Activated CD8-positive, alpha-beta memory T cell treated with anti-CD3 and anti-CD28 coated beads for 36 hours (primary cell): Measurements from ENCODE around the gene CBFA2T3. TPM values are rescaled to one million over a fixed set of nuclear protein-coding genes. Genes with fewer than 3 reads are reported as not detected.
"Not testable (repeated sequence)": the region's sequence is repeated elsewhere in the genome, so short reads cannot be mapped to it uniquely, and the experiment has no call there.

Source experiments
- CTCF ChIA-PET: fragments of 350-600 bp; sonication (Branson Sonifier 250); formaldehyde crosslinking; loops from one replicate; lab custom pipeline; 2021; ENCODE audit warnings: antibody characterized with exemption; lab: Charles Lee
- POLR2A ChIA-PET: fragments of 350-600 bp; sonication (Branson Sonifier 250); formaldehyde crosslinking; loops from one replicate; lab custom pipeline; 2021; ENCODE audit warnings: antibody characterized with exemption; lab: Charles Lee
- total RNA-seq, 2 experiments: library from RNA; stranded (reverse); gene quantifications; one replicate each; pipeline ENCODE4 v1.2.3, GENCODE V29; 2021

Gene CBFA2T3
- total RNA-seq: not detected

DNA sequence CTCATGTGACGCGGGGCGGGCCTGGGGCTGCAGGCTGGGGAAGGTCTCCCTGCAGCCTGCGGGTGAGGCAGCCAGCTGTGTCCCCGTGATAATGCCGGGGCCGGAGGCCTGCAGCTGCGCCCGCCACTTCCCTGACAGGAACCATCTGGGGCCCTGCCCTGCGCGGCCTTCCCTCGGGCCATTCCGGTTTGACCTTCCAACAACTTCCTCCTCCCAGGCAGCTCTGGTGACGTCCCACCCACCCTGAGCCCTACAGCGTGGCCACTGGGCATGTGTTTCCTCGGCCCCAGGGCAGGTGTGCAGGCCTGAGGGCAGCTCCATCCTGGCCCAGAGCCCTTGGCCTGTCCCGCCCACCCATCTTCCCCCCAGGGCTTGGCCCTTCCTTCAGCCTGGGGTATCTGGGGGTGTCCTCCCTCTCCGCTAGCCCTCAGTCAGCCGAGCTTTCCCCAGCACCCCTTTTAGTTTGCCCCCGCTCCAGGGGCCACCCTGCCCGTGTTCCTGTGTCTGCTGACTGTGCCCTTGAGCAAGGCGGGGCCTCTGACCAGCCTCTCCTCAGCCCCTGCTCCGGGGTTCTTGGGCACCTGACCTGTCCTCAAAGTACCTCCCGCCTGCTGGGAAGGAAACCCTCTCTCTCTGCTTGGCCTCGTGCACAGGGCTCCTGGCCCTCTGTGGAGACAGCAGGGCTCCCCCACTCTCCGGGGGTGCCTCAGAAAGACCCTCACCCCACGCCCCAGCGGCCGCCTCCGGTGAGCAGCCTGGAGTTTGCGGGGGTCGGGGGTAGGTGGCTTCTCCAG is at the start of gene CBFA2T3:
Gene CBFA2T3, minus strand, starts transcription at position 190 of the 794 bp plus-strand sequence. CDS start 400 bp downstream, outside the sequence.
- CTCF ChIA-PET: no interaction called here
- POLR2A ChIA-PET: interaction anchor here (0.6 kb wide), 1 partner anchor 187 kb away, joined by 8 read pairs; no protein-coding TSS in a partner anchor

DNA sequence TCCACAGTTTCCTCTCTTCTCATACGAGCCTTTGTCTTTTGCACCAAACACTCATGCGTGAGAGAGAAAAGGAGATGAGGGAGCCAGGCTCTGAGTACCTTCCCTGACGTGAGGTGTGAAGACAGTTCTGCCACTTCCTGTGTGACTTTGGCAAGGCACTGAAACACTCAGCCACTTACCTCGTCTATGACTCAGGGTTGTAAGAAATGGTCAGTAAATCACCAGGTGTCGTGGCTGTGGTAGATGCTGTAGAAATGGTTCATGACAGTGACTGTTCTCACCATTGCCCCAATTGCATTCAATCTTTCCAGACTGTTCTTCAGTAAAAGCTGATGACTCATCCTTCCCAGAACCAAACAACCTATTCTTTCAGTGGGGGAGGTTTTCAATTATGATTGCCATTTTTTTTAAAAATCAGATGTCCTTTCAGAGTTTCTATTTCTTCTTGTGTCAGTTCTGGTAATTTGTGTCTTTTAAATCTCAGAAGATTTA is 49.2 kb upstream of the CBFA2T3 start:
- POLR2A ChIA-PET: no interaction called here
- CTCF ChIA-PET: no interaction called here

DNA sequence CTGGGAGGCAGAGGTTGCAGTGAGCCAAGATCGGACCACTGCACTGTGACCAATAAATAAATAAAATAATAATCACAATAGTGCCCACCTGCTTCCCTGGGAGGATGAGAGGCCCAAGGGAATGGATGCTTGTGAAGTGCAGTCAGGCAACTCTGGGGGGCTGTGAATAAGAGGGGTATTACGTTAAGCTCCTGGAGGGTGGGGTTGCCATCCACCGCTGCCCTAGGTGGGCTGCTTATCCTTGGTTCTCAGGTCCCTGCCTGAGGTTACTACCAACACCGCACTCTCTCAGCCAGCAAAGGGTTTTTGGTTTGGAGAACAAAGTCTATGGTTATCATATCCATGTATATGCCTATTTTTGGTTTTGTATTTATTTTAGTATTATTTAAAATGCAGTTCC is 48.6 kb upstream of the CBFA2T3 start:
- ChIA-PET POLR2A (no interaction called here), CTCF (no interaction called here)

DNA sequence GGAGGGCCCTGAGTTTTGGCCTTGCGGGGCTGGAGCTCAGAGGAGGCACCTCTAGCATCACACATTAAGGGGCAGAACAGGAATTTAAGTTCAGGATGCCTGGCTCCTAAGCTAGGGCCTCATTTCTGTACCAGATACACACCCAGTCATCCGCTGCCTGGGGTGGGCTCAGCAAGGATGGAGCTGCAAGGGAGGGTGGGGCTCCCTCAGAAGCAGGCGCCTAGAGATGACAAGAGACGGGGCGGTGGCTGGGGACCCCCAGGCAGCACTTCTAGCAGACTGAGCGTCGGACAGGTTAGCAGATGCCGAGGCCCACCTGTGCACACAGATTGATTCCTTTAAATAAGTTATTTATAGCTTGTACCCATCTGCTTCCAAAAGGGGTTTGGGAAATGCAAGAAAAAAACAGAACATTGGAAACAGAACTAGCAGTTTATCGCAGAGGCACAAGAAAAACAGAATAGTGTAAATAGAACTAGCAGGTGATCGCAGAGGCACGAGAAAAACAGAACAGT is 47.6 kb upstream of the CBFA2T3 start:
- ChIA-PET CTCF (no interaction called here), POLR2A (no interaction called here)

DNA sequence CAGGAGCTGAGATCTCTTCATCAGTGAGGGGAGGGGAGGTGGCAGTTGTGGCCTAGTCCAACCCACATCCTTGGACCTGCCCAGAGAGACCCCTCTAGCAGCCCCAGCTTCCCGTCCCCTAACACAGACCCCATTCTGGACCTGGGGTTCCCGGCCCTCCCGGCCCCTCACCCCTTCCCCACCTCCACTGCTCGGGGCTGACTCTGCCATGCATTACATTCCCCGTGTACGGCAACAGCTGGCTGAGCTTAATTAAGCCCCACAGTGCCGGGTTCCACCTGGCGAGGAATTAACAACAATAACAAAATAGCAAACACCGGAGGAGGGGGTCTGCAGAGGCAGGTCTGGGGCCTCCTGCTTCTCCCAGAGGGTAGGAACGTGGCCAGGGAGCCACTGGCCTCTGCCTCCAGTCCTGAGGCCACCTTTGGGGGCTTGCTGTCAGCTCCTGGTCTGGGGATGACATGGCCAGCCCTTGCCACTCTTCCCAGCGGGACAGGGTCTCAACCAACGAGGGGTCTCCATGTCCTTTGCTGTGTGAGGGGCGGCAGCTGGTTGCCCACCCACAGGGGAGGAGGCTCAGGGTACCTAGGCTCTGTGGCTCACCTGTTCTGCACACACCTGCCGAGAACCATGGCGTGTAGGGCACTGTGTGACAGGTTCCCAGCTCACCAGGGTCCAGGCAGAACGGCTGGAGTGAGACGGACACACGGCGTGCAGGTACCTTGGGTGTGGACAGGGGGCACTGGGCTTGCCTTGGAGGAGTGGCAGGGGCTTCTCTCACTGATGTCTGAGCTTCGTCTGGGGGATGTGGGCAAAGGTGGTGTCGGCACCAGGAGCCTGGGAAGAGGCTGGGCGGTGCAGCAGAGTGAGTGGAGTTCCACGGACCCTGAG is 46.9 kb upstream of the CBFA2T3 start:
- ChIA-PET CTCF (no interaction called here), POLR2A (no interaction called here)

DNA sequence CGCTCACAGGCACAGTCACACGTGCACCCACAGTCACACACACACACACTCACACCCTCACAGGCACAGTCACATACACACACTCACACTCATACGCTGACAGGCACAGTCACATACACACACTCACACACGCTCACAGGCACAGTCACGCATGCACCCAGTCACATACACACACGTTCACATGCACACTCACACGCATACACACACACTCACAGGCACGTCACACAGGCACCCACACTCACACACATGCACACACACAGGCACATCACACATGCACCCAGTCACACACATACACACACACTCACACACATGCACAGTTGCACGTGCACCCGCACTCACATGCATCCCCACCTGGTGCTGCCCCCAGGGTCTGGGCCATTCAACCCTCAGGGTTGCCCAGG is 46.1 kb upstream of the CBFA2T3 start:
- POLR2A ChIA-PET: no interaction called here
- CTCF ChIA-PET: no interaction called here

DNA sequence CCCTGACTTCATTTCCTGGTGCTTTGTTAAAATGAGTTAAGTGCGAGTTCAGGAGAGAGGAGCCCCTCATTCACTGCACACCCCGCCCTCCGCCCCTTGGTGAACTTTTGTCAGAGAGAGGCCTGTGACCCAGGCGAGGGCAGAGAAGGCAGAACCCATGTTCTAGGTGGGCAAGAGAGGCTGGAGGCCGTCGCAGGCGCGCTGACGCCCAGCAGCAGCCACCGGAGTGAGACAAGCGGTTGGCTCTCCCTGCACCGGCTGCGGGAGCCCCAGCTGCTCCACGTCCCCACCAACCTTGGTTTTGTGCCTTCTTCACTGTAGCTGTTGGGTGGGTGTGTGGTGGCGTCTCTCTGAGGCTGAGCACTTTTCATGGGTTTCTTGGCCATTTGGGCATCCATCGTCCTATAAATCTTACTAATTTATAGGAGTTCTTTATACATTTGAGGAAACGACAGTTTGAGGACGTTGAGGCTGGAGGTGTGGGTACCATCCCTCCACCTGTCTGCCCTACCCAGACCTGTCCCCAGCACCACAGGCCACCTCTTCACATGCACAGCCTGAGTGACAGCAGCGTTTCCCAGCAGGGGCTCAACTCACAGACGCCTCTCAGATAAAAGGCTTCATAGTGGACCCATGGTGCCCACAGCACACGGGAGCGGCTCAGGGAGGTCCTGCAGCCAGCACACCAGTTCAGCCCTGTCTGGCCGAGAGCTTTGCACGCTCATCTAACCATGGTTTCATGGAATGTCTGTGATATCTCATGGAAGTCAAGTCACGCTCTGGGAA is 45.2 kb upstream of the CBFA2T3 start:
- ChIA-PET CTCF (no interaction called here), POLR2A (no interaction called here)

DNA sequence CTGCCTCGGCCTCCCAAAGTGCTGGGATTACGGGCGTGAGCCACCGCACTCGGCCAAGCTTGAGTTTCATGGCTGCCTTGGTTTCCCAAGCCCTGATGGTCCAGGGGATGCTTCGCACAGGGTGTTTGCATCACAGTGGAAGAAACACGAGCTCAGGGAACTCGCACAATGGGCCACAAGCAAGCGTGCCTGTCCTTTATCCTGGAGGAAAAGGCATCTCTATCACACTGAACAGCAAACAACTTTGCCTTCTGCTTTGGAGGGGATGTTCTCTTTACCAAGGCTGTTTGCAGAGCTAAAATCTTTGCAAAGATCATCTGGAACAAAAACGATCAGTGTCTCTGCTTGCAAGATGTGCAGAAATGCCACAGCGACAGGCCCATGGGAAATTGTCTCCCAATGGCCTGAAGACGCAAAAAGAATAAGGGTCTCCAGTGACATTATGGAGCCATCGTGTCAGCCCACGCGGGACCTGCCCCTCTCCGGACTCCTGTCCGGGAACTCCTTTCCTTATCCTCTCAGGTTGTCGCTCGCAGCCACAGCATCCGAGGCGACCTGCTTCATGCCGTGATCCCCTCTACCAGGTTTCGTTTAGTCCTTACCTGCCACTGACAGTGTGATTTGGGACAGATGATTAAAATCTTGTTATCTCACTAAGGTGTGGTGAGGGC is 44.1 kb upstream of the CBFA2T3 start:
- POLR2A ChIA-PET: interaction anchor here (1.1 kb wide), 1 partner anchor 42 kb away, joined by 3 read pairs; no protein-coding TSS in a partner anchor
- CTCF ChIA-PET: interaction anchor here (1.2 kb wide), 1 partner anchor 76 kb away, joined by 4 read pairs; no protein-coding TSS in a partner anchor

DNA sequence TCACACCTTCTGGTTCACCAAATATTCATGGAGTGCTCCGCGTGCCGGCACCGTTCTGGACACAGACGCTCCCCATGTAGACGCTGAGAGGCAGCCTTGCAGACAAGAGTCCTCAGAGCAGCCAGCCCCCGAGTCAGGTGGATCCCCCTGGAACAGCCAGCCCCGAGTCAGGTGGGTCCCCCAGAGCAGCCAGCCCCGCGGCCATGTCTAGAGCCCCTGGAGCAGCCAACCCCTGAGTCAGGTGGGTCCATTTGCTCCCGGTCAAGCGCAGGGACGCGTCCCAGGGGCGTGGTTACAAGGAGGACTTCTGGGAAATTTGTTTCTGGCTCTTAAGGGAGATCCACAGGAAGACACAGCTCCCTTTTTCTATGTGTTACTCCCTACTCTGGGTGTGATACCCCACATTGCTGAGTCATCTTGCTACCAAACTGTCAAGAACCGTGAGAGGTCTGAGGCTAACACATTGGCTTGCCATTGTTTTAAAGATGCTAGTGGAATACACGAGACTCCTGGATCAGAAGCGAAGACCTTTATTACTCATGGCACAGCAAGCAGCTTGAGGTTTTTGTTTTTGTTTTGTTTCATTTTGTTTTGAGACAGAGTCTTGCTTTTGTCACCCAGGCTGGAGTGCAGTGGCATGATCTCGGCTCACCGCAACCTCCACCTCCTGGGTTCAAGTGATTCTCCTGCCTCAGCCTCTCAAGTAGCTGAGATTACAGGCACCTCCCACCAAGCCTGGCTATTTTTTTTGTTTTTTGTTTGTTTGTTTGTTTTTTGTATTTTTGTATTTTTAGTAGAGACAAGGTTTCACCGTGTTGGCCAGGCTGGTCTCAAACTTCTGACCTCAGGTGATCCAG is 43.3 kb upstream of the CBFA2T3 start:
- CTCF ChIA-PET: interaction anchor here (1.2 kb wide), 1 partner anchor 77 kb away, joined by 4 read pairs; no protein-coding TSS in a partner anchor

DNA sequence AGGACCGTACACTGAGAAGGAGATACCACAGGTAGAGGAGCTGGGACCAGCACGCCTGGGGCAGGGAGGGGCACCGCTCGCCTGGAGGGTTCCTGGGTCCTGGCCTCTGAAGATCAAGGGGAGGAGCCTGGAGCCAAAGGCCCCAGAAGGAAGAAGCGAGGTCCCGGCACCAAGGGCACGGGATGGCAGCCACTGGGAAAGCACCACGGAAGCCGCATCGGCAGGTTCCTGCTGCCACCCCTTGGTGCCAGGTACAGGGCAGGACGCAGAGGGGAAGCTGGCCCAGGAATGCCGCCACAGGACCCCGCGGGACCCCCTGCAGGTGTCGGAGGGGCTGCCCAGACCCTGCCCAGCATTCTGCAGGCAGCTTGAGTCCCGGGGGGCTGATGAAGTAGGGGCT is 42.5 kb upstream of the CBFA2T3 start:
- POLR2A ChIA-PET: no interaction called here

More for the DNA sequence above, 43.3 kb upstream of the CBFA2T3 start:
- POLR2A ChIA-PET: interaction anchor here (1.0 to 1.1 kb wide), 2 partner anchors 42 to 78 kb away, joined by 3 to 4 read pairs; no protein-coding TSS in a partner anchor

DNA sequence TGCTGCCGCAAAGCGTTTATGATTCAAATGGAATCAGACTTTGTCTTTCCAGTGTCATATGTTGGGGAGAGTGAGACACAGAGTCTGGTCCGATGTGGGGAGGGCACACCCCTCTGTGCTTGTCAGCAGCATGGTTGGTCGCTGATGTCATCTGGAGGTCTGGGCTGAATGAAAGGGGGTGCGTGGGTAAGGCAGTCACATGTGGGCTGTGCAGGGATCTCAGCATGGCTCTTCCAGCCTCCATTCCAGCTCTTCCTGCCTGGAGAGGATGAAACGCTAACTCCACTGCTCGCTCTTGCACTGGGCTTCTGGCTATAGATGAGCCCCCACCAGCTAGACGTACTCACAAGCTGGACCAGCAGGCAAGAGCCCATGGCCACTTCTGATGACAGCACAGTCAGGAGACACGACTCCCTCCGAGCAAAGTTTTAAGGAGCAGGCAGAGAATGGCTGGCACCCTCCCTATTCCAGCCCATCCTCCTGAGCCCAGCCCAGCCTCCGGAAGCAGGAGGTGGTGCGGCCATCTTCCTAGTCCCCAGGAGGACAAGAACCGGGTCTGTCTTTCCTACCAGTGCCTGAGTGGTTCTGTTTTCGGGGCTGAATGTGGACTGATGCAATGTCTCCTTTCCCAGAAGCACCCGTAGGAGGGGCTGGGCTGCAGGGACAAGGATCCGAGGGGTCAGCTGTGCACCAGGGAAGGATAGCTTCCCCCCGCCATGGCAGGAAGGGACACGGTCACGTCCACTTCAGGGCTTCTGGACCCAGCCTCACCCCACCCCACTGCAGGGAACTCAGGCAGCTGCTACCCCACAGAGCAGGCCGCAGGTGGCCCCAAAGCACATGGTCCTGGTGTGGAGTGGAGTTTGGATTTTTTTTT is 41.5 kb upstream of the CBFA2T3 start:
- ChIA-PET POLR2A (no interaction called here), CTCF (no interaction called here)

More for the DNA sequence above, 42.5 kb upstream of the CBFA2T3 start:
- CTCF ChIA-PET: no interaction called here

DNA sequence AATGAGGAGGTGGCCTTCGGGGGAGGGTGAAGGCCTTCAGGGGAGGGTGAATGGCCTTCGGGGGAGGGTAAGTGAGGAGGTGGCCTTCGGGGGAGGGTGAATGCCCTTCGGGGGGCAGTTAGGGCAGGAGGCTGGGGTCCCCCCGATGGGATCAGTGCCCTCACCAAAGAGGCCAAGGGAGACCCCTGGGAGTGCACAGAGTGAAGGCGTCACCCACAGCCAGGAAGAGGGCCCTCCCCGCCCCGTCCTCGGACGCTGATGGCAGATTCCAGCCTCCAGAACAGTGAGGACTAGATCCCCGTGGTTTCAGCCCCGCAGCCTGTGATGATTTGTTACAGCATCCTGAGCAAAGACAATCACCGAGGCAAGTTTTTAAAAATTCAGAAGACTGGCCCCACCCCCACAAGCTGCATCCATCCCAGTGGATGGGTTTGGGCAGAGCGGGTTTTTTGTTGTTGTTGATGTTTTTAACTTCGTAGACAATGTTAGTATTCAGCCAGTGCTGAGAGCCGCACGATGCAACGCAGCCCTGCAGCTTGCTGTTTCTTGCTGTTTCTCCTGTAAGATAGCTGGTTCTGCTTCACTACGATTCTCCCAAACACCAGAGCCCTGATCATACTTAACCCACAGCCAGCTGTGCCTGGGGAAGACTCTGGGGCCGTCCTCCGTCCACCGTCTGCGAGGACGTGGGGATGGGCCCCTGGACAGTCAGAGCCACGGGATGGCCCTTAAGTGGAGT is 40.7 kb upstream of the CBFA2T3 start:
- POLR2A ChIA-PET: no interaction called here
- CTCF ChIA-PET: no interaction called here

DNA sequence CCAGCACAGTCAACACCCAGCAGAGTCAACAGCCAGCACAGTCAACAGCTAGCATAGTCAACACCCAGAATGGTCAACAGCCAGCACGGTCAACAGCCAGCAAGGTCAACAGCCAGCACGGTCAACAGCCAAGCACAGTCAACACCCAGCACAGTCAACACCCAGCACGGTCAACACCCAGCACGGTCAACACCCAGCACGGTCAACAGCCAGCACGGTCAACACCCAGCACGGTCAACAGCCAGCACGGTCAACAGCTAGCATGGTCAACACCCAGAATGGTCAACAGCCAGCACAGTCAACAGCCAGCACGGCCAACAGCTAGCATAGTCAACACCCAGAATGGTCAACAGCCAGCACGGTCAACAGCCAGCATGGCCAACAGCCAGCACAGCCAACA is 39.6 kb upstream of the CBFA2T3 start:
- CTCF ChIA-PET, POLR2A ChIA-PET: not testable (repeated sequence)

DNA sequence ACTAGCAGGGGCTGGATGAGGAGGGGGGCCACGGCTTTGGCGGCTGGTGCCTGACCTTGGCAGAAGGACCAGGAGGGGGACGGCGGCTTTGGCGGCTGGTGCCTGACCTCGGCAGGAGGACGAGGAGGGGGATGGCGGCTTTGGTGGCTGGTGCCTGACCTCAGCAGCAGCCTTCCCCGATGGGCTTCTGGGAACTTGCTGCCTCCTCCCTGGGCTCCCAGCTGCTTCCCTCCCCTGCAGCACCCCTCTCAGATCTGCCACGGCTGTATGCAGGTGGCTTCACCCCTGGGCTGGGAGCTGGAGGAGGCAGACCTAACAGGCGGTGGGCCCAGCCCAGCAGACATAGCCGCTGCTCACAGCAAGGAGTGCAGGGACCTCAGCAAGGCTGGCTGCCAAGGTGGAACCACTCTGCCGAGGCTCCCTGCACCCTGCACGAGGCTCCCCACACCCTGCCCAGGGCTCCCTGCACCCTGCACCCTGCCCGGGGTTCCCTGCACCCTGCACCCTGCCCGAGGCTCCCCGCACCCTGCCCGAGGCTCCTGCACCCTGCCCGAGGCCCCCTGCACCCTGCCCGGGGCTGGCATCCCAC is 38.4 kb upstream of the CBFA2T3 start:
- ChIA-PET CTCF (no interaction called here), POLR2A (no interaction called here)

DNA sequence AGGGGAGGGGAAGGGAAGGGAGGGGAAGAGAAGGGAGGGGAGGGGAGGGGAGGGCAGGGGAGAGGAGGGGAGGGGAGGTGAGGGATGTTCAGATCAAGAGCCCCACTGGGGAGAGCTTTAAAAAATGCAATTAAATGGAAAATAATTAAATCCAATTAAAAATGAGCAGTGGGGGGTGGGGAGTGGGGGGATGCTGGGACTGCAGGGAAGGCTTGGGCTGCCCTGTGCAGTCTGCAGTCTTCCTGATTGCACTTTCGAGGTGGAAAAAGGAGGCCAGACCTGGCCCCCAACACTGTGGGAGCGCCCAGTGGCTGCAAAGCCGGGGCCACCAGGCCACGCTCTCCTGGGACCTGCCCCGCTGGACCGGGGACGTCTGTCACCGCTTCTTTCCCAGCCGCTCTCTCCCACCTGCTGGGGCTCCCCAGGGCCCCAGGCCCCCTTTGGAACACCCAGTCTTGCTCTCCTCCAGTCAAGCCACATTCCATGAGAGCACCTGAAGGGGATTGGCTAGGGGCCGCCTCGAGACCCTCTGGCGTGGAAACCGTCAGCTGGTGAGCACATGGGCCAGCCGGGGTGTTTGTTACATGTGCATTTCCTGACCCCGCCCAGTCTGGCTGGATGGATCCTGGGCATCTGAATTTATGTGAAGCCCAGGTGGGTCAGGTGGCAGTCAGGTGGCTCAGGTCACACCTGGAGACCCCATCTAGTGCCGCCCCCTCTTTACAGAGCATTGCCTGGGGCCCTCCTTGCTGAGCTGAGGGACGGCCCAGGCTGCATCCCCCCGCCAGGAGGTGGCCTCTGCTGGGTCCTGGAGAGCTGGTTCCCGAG is 37.6 kb upstream of the CBFA2T3 start:
- ChIA-PET POLR2A (no interaction called here), CTCF (no interaction called here)
